ENCODE results near the gene DBF4B.

DNA sequence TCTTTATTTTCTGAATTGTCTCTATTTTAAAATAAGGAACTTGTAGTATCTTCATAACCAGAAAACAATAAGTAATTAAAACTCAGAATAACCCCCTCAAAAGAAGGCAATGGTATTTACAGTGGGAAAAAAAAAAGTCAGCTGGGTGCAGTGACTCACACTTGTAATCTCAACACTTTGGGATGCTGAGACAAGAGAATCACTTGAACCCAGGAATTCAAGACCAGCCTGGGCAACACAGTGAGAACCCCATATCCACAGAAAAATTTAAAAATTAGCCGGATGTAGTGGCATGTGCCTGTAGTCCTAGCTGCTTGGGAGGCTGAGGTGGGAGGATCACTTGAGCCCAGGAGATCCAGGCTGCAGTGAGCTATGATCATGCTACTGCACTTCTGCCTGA is 83.8 kb downstream of the DBF4B start:
- TF ChIP-seq, protein P1, sequence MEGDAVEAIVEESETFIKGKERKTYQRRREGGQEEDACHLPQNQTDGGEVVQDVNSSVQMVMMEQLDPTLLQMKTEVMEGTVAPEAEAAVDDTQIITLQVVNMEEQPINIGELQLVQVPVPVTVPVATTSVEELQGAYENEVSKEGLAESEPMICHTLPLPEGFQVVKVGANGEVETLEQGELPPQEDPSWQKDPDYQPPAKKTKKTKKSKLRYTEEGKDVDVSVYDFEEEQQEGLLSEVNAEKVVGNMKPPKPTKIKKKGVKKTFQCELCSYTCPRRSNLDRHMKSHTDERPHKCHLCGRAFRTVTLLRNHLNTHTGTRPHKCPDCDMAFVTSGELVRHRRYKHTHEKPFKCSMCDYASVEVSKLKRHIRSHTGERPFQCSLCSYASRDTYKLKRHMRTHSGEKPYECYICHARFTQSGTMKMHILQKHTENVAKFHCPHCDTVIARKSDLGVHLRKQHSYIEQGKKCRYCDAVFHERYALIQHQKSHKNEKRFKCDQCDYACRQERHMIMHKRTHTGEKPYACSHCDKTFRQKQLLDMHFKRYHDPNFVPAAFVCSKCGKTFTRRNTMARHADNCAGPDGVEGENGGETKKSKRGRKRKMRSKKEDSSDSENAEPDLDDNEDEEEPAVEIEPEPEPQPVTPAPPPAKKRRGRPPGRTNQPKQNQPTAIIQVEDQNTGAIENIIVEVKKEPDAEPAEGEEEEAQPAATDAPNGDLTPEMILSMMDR (IDR thresholded peaks at IDR 0.05) = no peak
- no peak for TF ChIP-seq EP300 (IDR thresholded peaks at IDR 0.05)
- no peak for TF ChIP-seq POLR2A (IDR thresholded peaks at IDR 0.05)
- TF ChIP-seq POLR2AphosphoS5 (IDR thresholded peaks at IDR 0.05) = no peak
